ENCODE results near the gene EBF3. TPM values are rescaled to one million over a fixed set of nuclear protein-coding genes. Genes with fewer than 3 reads are reported as not detected.

EBF3 gene
- polyA plus RNA-seq, 2 donors = 0.57 to 0.58 TPM

DNA sequence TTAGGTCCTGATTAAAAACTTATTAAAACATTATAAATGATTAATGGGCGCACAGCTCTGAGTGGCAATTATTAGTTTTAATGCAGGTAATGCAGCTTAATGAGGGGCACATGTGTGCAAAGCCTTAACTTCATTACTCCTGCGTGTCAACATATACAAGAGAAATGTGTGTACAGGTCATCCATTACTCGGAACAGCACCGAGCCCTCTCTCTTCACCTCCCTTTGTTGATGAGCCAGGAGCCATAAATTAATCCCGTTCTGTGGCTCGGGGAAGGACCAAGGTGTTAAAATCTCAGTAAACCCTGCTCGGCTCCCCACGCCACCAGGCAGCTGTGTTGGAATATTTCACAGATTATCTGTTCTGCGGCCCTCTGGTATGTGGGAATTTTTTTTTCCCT lies 77.8 kb downstream of the EBF3 start:
- no peak overlapping the region for H3K4me3 ChIP-seq (ENCODE audit: low read depth in 1 of 2, low read length in 2 of 2)
- 57 to 78% methylated on average over 9 of the region's 9 CpGs for WGBS, 2 donors

GRCh38 chr10:129885526-129885925 lies 78.5 kb downstream of the EBF3 start:
- Histone ChIP-seq H3K36me3 (ENCODE audit: control insufficient read depth in 2 of 2, insufficient read depth in 2 of 2, low read length in 1 of 2) (no peaks in the 10 kb centered on the region), H3K27ac (ENCODE audit: low read depth in 2 of 2, low read length in 1 of 2) (no peak overlapping the region), H3K4me3 (ENCODE audit: low read depth in 1 of 2, low read length in 2 of 2) (no peak overlapping the region), H3K4me1 (ENCODE audit: control insufficient read depth in 2 of 2, insufficient read depth in 2 of 2, low read length in 1 of 2) (no peaks in the 10 kb centered on the region), H3K9me3 (ENCODE audit: control insufficient read depth in 2 of 2, insufficient read depth in 1 of 2, low read depth in 1 of 2, low read length in 1 of 2) (no peaks in the 10 kb centered on the region), H3K27me3 (ENCODE audit: control insufficient read depth in 1 of 2, insufficient read depth in 2 of 2, low read length in 2 of 2) (no peaks in the 10 kb centered on the region)
- WGBS, 2 donors = 73 to 80% methylated on average over 8 of the region's 8 CpGs

More for the DNA sequence above, 77.8 kb downstream of the EBF3 start:
- H3K27ac ChIP-seq (ENCODE audit: low read depth in 2 of 2, low read length in 1 of 2) = no peak overlapping the region
- no peaks in the 10 kb centered on the region for H3K4me1 ChIP-seq (ENCODE audit: control insufficient read depth in 2 of 2, insufficient read depth in 2 of 2, low read length in 1 of 2)
- no peaks in the 10 kb centered on the region for H3K27me3 ChIP-seq (ENCODE audit: control insufficient read depth in 1 of 2, insufficient read depth in 2 of 2, low read length in 2 of 2)
- no peaks in the 10 kb centered on the region for H3K36me3 ChIP-seq (ENCODE audit: control insufficient read depth in 2 of 2, insufficient read depth in 2 of 2, low read length in 1 of 2)
- H3K9me3 ChIP-seq (ENCODE audit: control insufficient read depth in 2 of 2, insufficient read depth in 1 of 2, low read depth in 1 of 2, low read length in 1 of 2) = no peaks in the 10 kb centered on the region

GRCh38 chr10:129884398-129885078 lies 79.5 kb downstream of the EBF3 start:
- Histone ChIP-seq H3K27me3 (ENCODE audit: control insufficient read depth in 1 of 2, insufficient read depth in 2 of 2, low read length in 2 of 2) (no peaks in the 10 kb centered on the region), H3K27ac (ENCODE audit: low read depth in 2 of 2, low read length in 1 of 2) (no peak overlapping the region), H3K4me1 (ENCODE audit: control insufficient read depth in 2 of 2, insufficient read depth in 2 of 2, low read length in 1 of 2) (no peaks in the 10 kb centered on the region), H3K4me3 (ENCODE audit: low read depth in 1 of 2, low read length in 2 of 2) (no peak overlapping the region), H3K9me3 (ENCODE audit: control insufficient read depth in 2 of 2, insufficient read depth in 1 of 2, low read depth in 1 of 2, low read length in 1 of 2) (no peaks in the 10 kb centered on the region), H3K36me3 (ENCODE audit: control insufficient read depth in 2 of 2, insufficient read depth in 2 of 2, low read length in 1 of 2) (no peaks in the 10 kb centered on the region)
- 74 to 79% methylated on average over 18 of the region's 18 CpGs for WGBS, 2 donors

DNA sequence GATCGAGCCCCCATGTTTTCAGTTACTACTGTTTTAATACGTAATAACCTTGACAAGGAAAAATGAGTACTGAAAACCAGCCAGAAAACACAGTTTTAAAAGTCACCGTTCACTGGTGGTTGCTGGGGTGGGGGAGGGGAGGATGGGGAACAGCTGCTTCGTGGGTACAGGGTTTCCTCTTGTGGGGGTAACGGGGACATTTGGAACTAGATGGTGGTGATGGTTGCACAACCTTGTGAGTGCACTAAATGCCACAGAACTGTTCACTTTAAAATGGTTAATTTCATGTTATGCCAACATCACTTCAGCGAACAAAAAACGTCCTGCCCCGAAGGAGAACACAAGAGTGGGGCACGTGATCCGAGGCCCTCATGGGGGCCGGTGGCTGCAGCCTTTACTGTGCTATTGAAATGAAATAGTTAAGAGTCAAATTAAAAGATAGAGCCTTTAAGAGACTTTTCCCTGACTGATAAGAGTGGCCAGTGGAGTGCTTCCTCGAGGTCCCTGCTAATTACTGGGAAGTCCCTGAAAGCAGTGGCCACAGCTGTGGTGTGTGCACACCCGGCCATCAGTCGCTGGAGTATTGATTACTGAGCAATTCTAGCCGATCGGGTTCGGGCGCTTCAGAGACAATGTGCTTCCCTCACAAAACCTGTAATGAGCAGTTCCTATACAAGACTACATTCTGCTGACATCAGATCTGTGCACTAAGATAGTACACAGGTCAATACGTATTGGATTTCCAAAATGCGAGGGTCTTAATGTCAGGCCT lies 80.3 kb downstream of the EBF3 start:
- Histone ChIP-seq H3K9me3 (ENCODE audit: control insufficient read depth in 2 of 2, insufficient read depth in 1 of 2, low read depth in 1 of 2, low read length in 1 of 2) (no peaks in the 10 kb centered on the region), H3K27ac (ENCODE audit: low read depth in 2 of 2, low read length in 1 of 2) (no peak overlapping the region), H3K36me3 (ENCODE audit: control insufficient read depth in 2 of 2, insufficient read depth in 2 of 2, low read length in 1 of 2) (no peaks in the 10 kb centered on the region), H3K4me1 (ENCODE audit: control insufficient read depth in 2 of 2, insufficient read depth in 2 of 2, low read length in 1 of 2) (no peaks in the 10 kb centered on the region), H3K27me3 (ENCODE audit: control insufficient read depth in 1 of 2, insufficient read depth in 2 of 2, low read length in 2 of 2) (no peaks in the 10 kb centered on the region), H3K4me3 (ENCODE audit: low read depth in 1 of 2, low read length in 2 of 2) (no peak overlapping the region)
- WGBS, 2 donors = 52 to 55% methylated on average over 20 of the region's 20 CpGs

- Histone ChIP-seq H3K36me3 (ENCODE audit: control insufficient read depth in 2 of 2, insufficient read depth in 2 of 2, low read length in 1 of 2) (no peaks in the 10 kb centered on the region), H3K9me3 (ENCODE audit: control insufficient read depth in 2 of 2, insufficient read depth in 1 of 2, low read depth in 1 of 2, low read length in 1 of 2) (no peaks in the 10 kb centered on the region), H3K4me3 (ENCODE audit: low read depth in 1 of 2, low read length in 2 of 2) (no peak overlapping the region), H3K27me3 (ENCODE audit: control insufficient read depth in 1 of 2, insufficient read depth in 2 of 2, low read length in 2 of 2) (no peaks in the 10 kb centered on the region), H3K4me1 (ENCODE audit: control insufficient read depth in 2 of 2, insufficient read depth in 2 of 2, low read length in 1 of 2) (no peaks in the 10 kb centered on the region), H3K27ac (ENCODE audit: low read depth in 2 of 2, low read length in 1 of 2) (no peak overlapping the region)
- WGBS, 2 donors = 82 to 86% methylated on average over 11 of the region's 11 CpGs
Observed at GRCh38 chr10:129883029-129883428, 81.0 kb downstream of the EBF3 start.

DNA sequence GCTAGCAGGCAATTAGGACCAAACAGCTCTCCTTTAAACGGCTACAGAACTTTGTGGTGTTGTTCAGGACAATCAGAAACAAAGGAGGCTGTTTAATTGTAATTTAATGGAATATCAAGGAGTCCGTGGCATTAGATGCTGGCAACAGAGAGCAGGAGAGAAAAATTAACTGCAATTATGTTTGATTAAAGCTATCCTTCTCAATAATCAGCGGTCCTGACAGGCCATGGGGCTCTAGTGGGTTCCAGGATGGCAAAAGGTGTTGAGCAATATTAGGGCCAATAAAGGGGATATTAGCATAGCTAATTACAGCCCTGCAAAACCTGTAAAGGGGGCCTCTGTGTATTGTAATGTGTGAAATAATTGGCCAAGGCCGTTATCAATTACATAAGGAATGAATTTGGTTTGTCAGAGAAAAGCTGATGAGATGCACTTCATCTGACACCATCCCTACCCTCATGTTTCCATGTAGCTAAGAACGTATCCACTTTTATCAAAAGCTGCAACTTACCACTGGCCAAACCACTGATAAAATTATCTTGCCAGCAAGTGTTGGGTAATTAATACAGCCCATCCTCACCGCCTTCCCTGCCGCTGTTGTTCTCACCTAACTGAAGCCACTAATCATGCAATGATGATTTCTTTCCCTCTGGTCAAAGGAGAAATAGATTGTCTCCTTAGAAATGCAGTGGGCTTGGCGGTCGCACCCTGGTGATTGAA lies 81.6 kb downstream of the EBF3 start:
- Histone ChIP-seq H3K27me3 (ENCODE audit: control insufficient read depth in 1 of 2, insufficient read depth in 2 of 2, low read length in 2 of 2) (no peaks in the 10 kb centered on the region), H3K9me3 (ENCODE audit: control insufficient read depth in 2 of 2, insufficient read depth in 1 of 2, low read depth in 1 of 2, low read length in 1 of 2) (no peaks in the 10 kb centered on the region), H3K4me1 (ENCODE audit: control insufficient read depth in 2 of 2, insufficient read depth in 2 of 2, low read length in 1 of 2) (no peaks in the 10 kb centered on the region), H3K4me3 (ENCODE audit: low read depth in 1 of 2, low read length in 2 of 2) (no peak overlapping the region), H3K36me3 (ENCODE audit: control insufficient read depth in 2 of 2, insufficient read depth in 2 of 2, low read length in 1 of 2) (no peaks in the 10 kb centered on the region), H3K27ac (ENCODE audit: low read depth in 2 of 2, low read length in 1 of 2) (no peak overlapping the region)
- WGBS, 2 donors = 66 to 76% methylated on average over 9 of the region's 9 CpGs

- no peak overlapping the region for H3K4me3 ChIP-seq (ENCODE audit: low read depth in 1 of 2, low read length in 2 of 2)
- 75 to 77% methylated on average over 6 of the region's 6 CpGs for WGBS, 2 donors
Observed at GRCh38 chr10:129881641-129882040, 82.4 kb downstream of the EBF3 start.

DNA sequence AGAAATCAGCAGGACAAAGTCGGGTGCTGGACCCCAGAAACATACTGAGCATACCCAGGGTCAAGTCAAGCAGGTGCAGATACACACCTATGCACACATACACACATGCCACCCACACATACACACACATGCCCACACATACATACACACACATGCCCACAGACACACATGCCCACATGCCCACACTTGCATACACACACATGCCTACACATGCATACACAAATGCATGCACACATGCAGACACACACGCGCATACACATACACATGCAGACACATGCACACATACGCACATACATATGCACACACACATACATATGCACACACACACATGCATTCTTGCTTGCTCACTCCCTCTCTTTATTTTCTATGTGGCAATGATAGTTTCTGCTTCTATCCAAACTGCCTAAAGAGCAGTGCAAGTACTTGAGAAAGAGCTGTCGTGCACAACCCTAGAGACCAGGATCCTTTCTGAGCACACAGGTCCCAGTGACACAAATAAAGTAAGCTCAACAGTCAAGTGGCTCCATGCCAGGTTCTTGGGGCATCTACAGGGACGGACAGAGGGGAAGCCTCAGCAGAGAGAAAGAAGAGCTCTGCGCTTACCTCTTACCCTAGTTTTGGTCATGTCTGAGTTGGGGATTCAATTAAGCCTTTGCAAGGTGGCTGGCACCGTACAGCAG lies 83.7 kb downstream of the EBF3 start:
- Histone ChIP-seq H3K36me3 (ENCODE audit: control insufficient read depth in 2 of 2, insufficient read depth in 2 of 2, low read length in 1 of 2) (no peaks in the 10 kb centered on the region), H3K27ac (ENCODE audit: low read depth in 2 of 2, low read length in 1 of 2) (no peak overlapping the region), H3K4me3 (ENCODE audit: low read depth in 1 of 2, low read length in 2 of 2) (no peak overlapping the region), H3K27me3 (ENCODE audit: control insufficient read depth in 1 of 2, insufficient read depth in 2 of 2, low read length in 2 of 2) (no peaks in the 10 kb centered on the region), H3K4me1 (ENCODE audit: control insufficient read depth in 2 of 2, insufficient read depth in 2 of 2, low read length in 1 of 2) (no peaks in the 10 kb centered on the region), H3K9me3 (ENCODE audit: control insufficient read depth in 2 of 2, insufficient read depth in 1 of 2, low read depth in 1 of 2, low read length in 1 of 2) (no peaks in the 10 kb centered on the region)
- 79 to 80% methylated on average over 8 of the region's 8 CpGs for WGBS, 2 donors

More at GRCh38 chr10:129881641-129882040, 82.4 kb downstream of the EBF3 start:
- H3K36me3 ChIP-seq (ENCODE audit: control insufficient read depth in 2 of 2, insufficient read depth in 2 of 2, low read length in 1 of 2) = no peaks in the 10 kb centered on the region
- H3K27me3 ChIP-seq (ENCODE audit: control insufficient read depth in 1 of 2, insufficient read depth in 2 of 2, low read length in 2 of 2) = no peaks in the 10 kb centered on the region
- H3K27ac ChIP-seq (ENCODE audit: low read depth in 2 of 2, low read length in 1 of 2) = no peak overlapping the region
- no peaks in the 10 kb centered on the region for H3K9me3 ChIP-seq (ENCODE audit: control insufficient read depth in 2 of 2, insufficient read depth in 1 of 2, low read depth in 1 of 2, low read length in 1 of 2)
- H3K4me1 ChIP-seq (ENCODE audit: control insufficient read depth in 2 of 2, insufficient read depth in 2 of 2, low read length in 1 of 2) = no peaks in the 10 kb centered on the region

- no peaks in the 10 kb centered on the region for H3K4me1 ChIP-seq (ENCODE audit: control insufficient read depth in 2 of 2, insufficient read depth in 2 of 2, low read length in 1 of 2)
- 88 to 90% methylated on average over 14 of the region's 14 CpGs for WGBS, 2 donors
- no peak overlapping the region for H3K4me3 ChIP-seq (ENCODE audit: low read depth in 1 of 2, low read length in 2 of 2)
- no peak overlapping the region for H3K27ac ChIP-seq (ENCODE audit: low read depth in 2 of 2, low read length in 1 of 2)
- H3K27me3 ChIP-seq (ENCODE audit: control insufficient read depth in 1 of 2, insufficient read depth in 2 of 2, low read length in 2 of 2) = no peaks in the 10 kb centered on the region
- H3K9me3 ChIP-seq (ENCODE audit: control insufficient read depth in 2 of 2, insufficient read depth in 1 of 2, low read depth in 1 of 2, low read length in 1 of 2) = no peaks in the 10 kb centered on the region
- no peaks in the 10 kb centered on the region for H3K36me3 ChIP-seq (ENCODE audit: control insufficient read depth in 2 of 2, insufficient read depth in 2 of 2, low read length in 1 of 2)
Observed at GRCh38 chr10:129879655-129880054, 84.4 kb downstream of the EBF3 start.
